ENCODE measurements around the gene RDH16. TPM values are rescaled to one million over a fixed set of nuclear protein-coding genes. Genes with fewer than 3 reads are reported as not detected.
"Not testable (repeated sequence)": the region's sequence is repeated elsewhere in the genome, so short reads cannot be mapped to it uniquely, and the experiment has no call there.

RDH16 gene
- total RNA-seq, 1 donor from 2014 or later, result 0.12 TPM

- TF ChIP-seq CTCF (conservative IDR thresholded peaks at IDR 0.05; ENCODE audit: low read depth, low read length), result no peak
- no peak for DNase-seq (ENCODE audit: low read depth)
- H3K4me3 ChIP-seq (ENCODE audit: low read depth, low read length), result no peak overlapping the region
Measured at GRCh38 chr12:56914724-56915123, 42.7 kb downstream of the RDH16 start.

- no peak overlapping the region for H3K4me3 ChIP-seq (ENCODE audit: low read depth, low read length)
- no peak for TF ChIP-seq CTCF (conservative IDR thresholded peaks at IDR 0.05; ENCODE audit: low read depth, low read length)
- DNase-seq (ENCODE audit: low read depth), result no peak
Measured at GRCh38 chr12:56914256-56914655, 43.2 kb downstream of the RDH16 start.

- not testable (repeated sequence) for H3K4me3 ChIP-seq (ENCODE audit: low read depth, low read length); DNase-seq (ENCODE audit: low read depth)
Measured at GRCh38 chr12:56909403-56909802, 48.0 kb downstream of the RDH16 start.

GRCh38 chr12:56908136-56908535, 49.3 kb downstream of the RDH16 start:
- no peak for DNase-seq (ENCODE audit: low read depth)
- no peak overlapping the region for H3K4me3 ChIP-seq (ENCODE audit: low read depth, low read length)
- no peak for TF ChIP-seq CTCF (conservative IDR thresholded peaks at IDR 0.05; ENCODE audit: low read depth, low read length)

GRCh38 chr12:56905852-56906251, 51.6 kb downstream of the RDH16 start:
- TF ChIP-seq CTCF (conservative IDR thresholded peaks at IDR 0.05; ENCODE audit: low read depth, low read length), result peak; percentile 16
- no peak overlapping the region for H3K4me3 ChIP-seq (ENCODE audit: low read depth, low read length)
- DNase-seq (ENCODE audit: low read depth), result no peak

GRCh38 chr12:56903374-56903773, 54.0 kb downstream of the RDH16 start:
- H3K4me3 ChIP-seq (ENCODE audit: low read depth, low read length), result no peak overlapping the region
- no peak for DNase-seq (ENCODE audit: low read depth)
- no peak for TF ChIP-seq CTCF (conservative IDR thresholded peaks at IDR 0.05; ENCODE audit: low read depth, low read length)

Other genes starting within 250 kb of the RDH16 start
- gene NACA, start 232.3 kb downstream of the RDH16 start, total RNA-seq, result 1,115 and 1,158 TPM in 2 replicates
- gene PRIM1, start 205.3 kb downstream of the RDH16 start, total RNA-seq, result 19.1 and 32.2 TPM in 2 replicates
- 0.36 and 0.81 TPM in 2 replicates for gene HSD17B6, start 194.3 kb downstream of the RDH16 start, total RNA-seq
- gene SDR9C7, start 23.2 kb downstream of the RDH16 start, total RNA-seq, result not detected in 2 replicates
- 4.7 and 5.4 TPM in 2 replicates for gene ZBTB39, start 48.9 kb upstream of the RDH16 start, total RNA-seq
- not detected in 2 replicates for gene TAC3, start 58.9 kb upstream of the RDH16 start, total RNA-seq
- 0.07 TPM in 1 of 2 replicates, not detected in the other for gene MYO1A, start 92.5 kb upstream of the RDH16 start, total RNA-seq
- gene NEMP1, start 121.2 kb upstream of the RDH16 start, total RNA-seq, result 15.7 and 18.7 TPM in 2 replicates
- 15.9 and 24.4 TPM in 2 replicates for gene NAB2, start 131.5 kb upstream of the RDH16 start, total RNA-seq
- 66.1 and 71.4 TPM in 2 replicates for gene STAT6, start 153.8 kb upstream of the RDH16 start, total RNA-seq
- gene LRP1, start 170.9 kb upstream of the RDH16 start, total RNA-seq, result 0.72 and 8.9 TPM in 2 replicates
- gene LRP1-AS, start 190.0 kb upstream of the RDH16 start, total RNA-seq, result not detected in 2 replicates

Measured in epithelial cell of proximal tubule (primary cell).